GM23248 (cell line): Measurements from ENCODE around the gene COG1. TPM values are rescaled to one million over a fixed set of nuclear protein-coding genes. Genes with fewer than 3 reads are reported as not detected.
A peak's percentile ranks its signal among the peaks of the same experiment; 100 is the strongest.

Experiments
- DNase-seq: peaks from one replicate; pipeline ENCODE4 v3.0.0-alpha.2; 2015
- H2AFZ ChIP-seq: fragments of 200-600 bp; sonication (generic); 2 replicates; pipeline ENCODE4 v1.6.1; 2016; ENCODE audit warnings: antibody characterized with exemption
- H3F3A ChIP-seq: fragments of 200-600 bp; sonication (generic); 2 replicates; pipeline ENCODE4 v1.6.1; 2016; ENCODE audit warnings: mild to moderate bottlenecking, antibody characterized with exemption, mixed run types; ENCODE audit not compliant: insufficient read depth
- H3K27ac ChIP-seq: fragments of 200-600 bp; sonication (generic); 2 replicates; pipeline ENCODE4 v1.5.1; 2016; ENCODE audit warnings: mild to moderate bottlenecking
- H3K27me3 ChIP-seq: fragments of 200-600 bp; sonication (generic); replicated peaks from 2 replicates; pipeline ENCODE4 v1.6.1; 2016; ENCODE audit warnings: mild to moderate bottlenecking; ENCODE audit not compliant: insufficient read depth
- H3K36me3 ChIP-seq: fragments of 200-600 bp; sonication (generic); 2 replicates; pipeline ENCODE4 v1.6.1; 2016; ENCODE audit warnings: low read depth, mild to moderate bottlenecking
- H3K4me1 ChIP-seq: fragments of 200-600 bp; sonication (generic); 2 replicates; pipeline ENCODE4 v1.6.1; 2016; ENCODE audit warnings: mild to moderate bottlenecking; ENCODE audit not compliant: insufficient read depth
- H3K4me2 ChIP-seq: fragments of 200-600 bp; sonication (generic); one replicate; pipeline ENCODE4 v1.6.1; 2016; ENCODE audit warnings: mild to moderate bottlenecking; ENCODE audit not compliant: unreplicated experiment
- H3K4me3 ChIP-seq: fragments of 200-600 bp; sonication (generic); 2 replicates; pipeline ENCODE4 v1.5.1; 2016; ENCODE audit warnings: mild to moderate bottlenecking
- H3K79me2 ChIP-seq: fragments of 200-600 bp; sonication (generic); 2 replicates; pipeline ENCODE4 v1.6.1; 2016; ENCODE audit warnings: mild to moderate bottlenecking; ENCODE audit not compliant: insufficient read depth
- H3K9ac ChIP-seq: fragments of 200-600 bp; sonication (generic); 2 replicates; pipeline ENCODE4 v1.6.1; 2016; ENCODE audit warnings: mild to moderate bottlenecking
- H3K9me2 ChIP-seq: fragments of 200-600 bp; sonication (generic); 2 replicates; pipeline ENCODE4 v1.6.1; 2016; ENCODE audit warnings: mixed run types, mild to moderate bottlenecking, moderate library complexity; ENCODE audit not compliant: insufficient read depth
- H3K9me3 ChIP-seq: fragments of 200-600 bp; sonication (generic); one replicate; pipeline ENCODE4 v1.6.1; 2017; ENCODE audit warnings: low read depth
- H4K20me1 ChIP-seq: fragments of 200-600 bp; sonication (generic); 2 replicates; pipeline ENCODE4 v1.6.0; 2016; ENCODE audit not compliant: insufficient read depth
- EZH2 ChIP-seq: fragments of 200-600 bp; sonication (generic); IDR thresholded peaks from 2 replicates; pipeline ENCODE4 v1.6.1; 2018; ENCODE audit warnings: antibody characterized with exemption, mild to moderate bottlenecking; ENCODE audit not compliant: insufficient read depth, poor library complexity, severe bottlenecking
- EZH2phosphoT487 ChIP-seq: fragments of 200-600 bp; sonication (generic); IDR thresholded peaks from 2 replicates; pipeline ENCODE4 v1.6.1; 2018; ENCODE audit warnings: antibody characterized with exemption, moderate library complexity, mild to moderate bottlenecking, low read depth; ENCODE audit not compliant: insufficient read depth
- WGBS, 2 experiments: methylation state at CpG; one replicate each; pipeline ENCODE4 v1.1.6; 2015 to 2017; ENCODE audit warnings: low lambda C conversion rate in 2 of 2, low coverage in 1 of 2; ENCODE audit errors: missing lambda C conversion rate in 2 of 2; 5-methylcytosine and 5-hydroxymethylcytosine counted together
- in situ Hi-C: fragments of 300-500 bp; cut with MboI; formaldehyde crosslinking; loops from 2 replicates; pipeline ENCODE4 v1.15.0; 2020
- polyA plus RNA-seq: library from polyadenylated mRNA; unstranded; fragments of >200 nt; fragmentation: Nextera tagmentation; extraction: Ambion mirVana; gene quantifications from 2 replicates; pipeline ENCODE4 v1.2.1, GENCODE V29; 2016
- total RNA-seq: library from RNA; depleted of rRNA; stranded (reverse); fragments of >200 nt; shearing (Covaris generic); gene quantifications from 2 replicates; pipeline ENCODE4 v1.2.3, GENCODE V29; 2014

Gene COG1
- total and polyA plus RNA-seq, 2 experiments from 2014 or later = 20.2 to 31.8 TPM

- H3K9me3 ChIP-seq = no peaks in the 10 kb centered on the region
- no peaks in the 10 kb centered on the region for H4K20me1 ChIP-seq
- H3K4me1 ChIP-seq = peaks cover 39% of the 10 kb centered on the region
- TF ChIP-seq EZH2phosphoT487 (no peak), EZH2 (no peak)
- no peaks in the 10 kb centered on the region for H3K27me3 ChIP-seq
- WGBS, 2 experiments = 0 to 1% methylated on average over 20 of the region's 20 CpGs
- peak overlapping the region; percentile 95 for H2AFZ ChIP-seq
- peak overlapping the region; percentile 86 for H3K9ac ChIP-seq
- no peaks in the 10 kb centered on the region for H3K9me2 ChIP-seq
- peaks cover 33% of the 10 kb centered on the region for H3F3A ChIP-seq
- peak overlapping the region; percentile 89 for H3K4me3 ChIP-seq
- in situ Hi-C loops = no loop called here
- peak; percentile 64 for DNase-seq
- peaks cover 5% of the 10 kb centered on the region; the same call in 1 of the 2 replicates for H3K36me3 ChIP-seq
- peak overlapping the region; percentile 27; the same call in 1 of the 2 replicates for H3K27ac ChIP-seq
- H3K79me2 ChIP-seq = peaks cover 79% of the 10 kb centered on the region
- peak overlapping the region; percentile 98 for H3K4me2 ChIP-seq
Measured at GRCh38 chr17:73231395-73231794, 38.5 kb downstream of the COG1 start.

- peaks cover 5% of the 10 kb centered on the region; the same call in 1 of the 2 replicates for H3K36me3 ChIP-seq
- WGBS, 2 experiments = 0 to 2% methylated on average over 52 to 62 of the region's 63 CpGs
- H3K9me2 ChIP-seq = no peaks in the 10 kb centered on the region
- peaks cover 32% of the 10 kb centered on the region for H3K4me1 ChIP-seq
- DNase-seq = peak; percentile 98
- no peaks in the 10 kb centered on the region for H3K9me3 ChIP-seq
- in situ Hi-C loops = no loop called here
- no peaks in the 10 kb centered on the region for H4K20me1 ChIP-seq
- no peaks in the 10 kb centered on the region for H3K27me3 ChIP-seq
- TF ChIP-seq EZH2phosphoT487 (no peak), EZH2 (no peak)
- H3F3A ChIP-seq = peaks cover 31% of the 10 kb centered on the region
- H3K27ac ChIP-seq = peak overlapping the region; percentile 31
- H3K4me2 ChIP-seq = peak overlapping the region; percentile 98
- H3K79me2 ChIP-seq = peaks cover 72% of the 10 kb centered on the region
- peak overlapping the region; percentile 95 for H2AFZ ChIP-seq
- H3K9ac ChIP-seq = peak overlapping the region; percentile 86
- peak overlapping the region; percentile 89 for H3K4me3 ChIP-seq
Measured at GRCh38 chr17:73231841-73232586, 39.2 kb downstream of the COG1 start.

GRCh38 chr17:73232587-73233373 lies 39.9 kb downstream of the COG1 start:
- DNase-seq = peak; percentile 67
- Histone ChIP-seq H3K9me3 (no peaks in the 10 kb centered on the region), H3K4me1 (peaks cover 25% of the 10 kb centered on the region), H4K20me1 (no peaks in the 10 kb centered on the region), H3K9me2 (no peaks in the 10 kb centered on the region), H3K9ac (peak overlapping the region; percentile 86), H3K36me3 (peaks cover 5% of the 10 kb centered on the region; the same call in 1 of the 2 replicates), H3K27ac (peak overlapping the region; percentile 31), H3F3A (peaks cover 23% of the 10 kb centered on the region), H3K4me3 (peak overlapping the region; percentile 89), H2AFZ (peak overlapping the region; percentile 95), H3K79me2 (peaks cover 69% of the 10 kb centered on the region), H3K4me2 (peak overlapping the region; percentile 77), H3K27me3 (no peaks in the 10 kb centered on the region)
- in situ Hi-C loops = no loop called here
- TF ChIP-seq EZH2phosphoT487 (no peak), EZH2 (no peak)
- 2% methylated on average over 41 to 46 of the region's 48 CpGs for WGBS, 2 experiments

- WGBS, 2 experiments = 93 to 96% methylated on average over 10 of the region's 10 CpGs
Measured at GRCh38 chr17:73234736-73235135, 41.9 kb downstream of the COG1 start.

More at GRCh38 chr17:73234736-73235135, 41.9 kb downstream of the COG1 start:
- no peak for TF ChIP-seq EZH2phosphoT487
- TF ChIP-seq EZH2 = no peak
- Histone ChIP-seq H3F3A (peaks cover 4% of the 10 kb centered on the region; the same call in 1 of the 2 replicates), H3K4me3 (no peak overlapping the region), H3K27me3 (no peaks in the 10 kb centered on the region), H3K79me2 (peaks cover 66% of the 10 kb centered on the region), H3K36me3 (peaks cover 5% of the 10 kb centered on the region; the same call in 1 of the 2 replicates), H3K9me2 (no peaks in the 10 kb centered on the region), H3K4me1 (peaks cover 7% of the 10 kb centered on the region; the same call in 1 of the 2 replicates), H4K20me1 (no peaks in the 10 kb centered on the region), H3K9ac (no peak overlapping the region), H3K9me3 (no peaks in the 10 kb centered on the region), H3K27ac (no peak overlapping the region), H3K4me2 (no peak overlapping the region), H2AFZ (no peak overlapping the region)
- DNase-seq = no peak
- in situ Hi-C loops = no loop called here
